Aorta (tissue), 5 donors: ENCODE results near the gene GRIK2. TPM values are rescaled to one million over a fixed set of nuclear protein-coding genes. Genes with fewer than 3 reads are reported as not detected.

Experiments used
- ATAC-seq: fragments of 200-7000 bp; cut with Tn5 transposase; one replicate; pipeline ENCODE4 v1.9.1; 2022; ENCODE audit warnings: moderate library complexity; ENCODE audit not compliant: low FRiP score
- DNase-seq, 2 donors: peaks; one replicate each; pipeline ENCODE4 v3.0.0-alpha.2; 2020
- H3K27ac ChIP-seq, 2 donors: one replicate each; pipeline ENCODE4 v1.5.1; 2013; ENCODE audit warnings: low read length in 2 of 2, mild to moderate bottlenecking in 2 of 2, moderate library complexity in 2 of 2, control low read depth in 1 of 2, inconsistent platforms in 1 of 2, low read depth in 1 of 2
- H3K27me3 ChIP-seq, 2 donors: one replicate each; pipeline ENCODE4 v1.6.1; 2013; ENCODE audit warnings: control low read depth in 1 of 2, low read length in 1 of 2, mild to moderate bottlenecking in 1 of 2, moderate library complexity in 1 of 2; ENCODE audit not compliant: insufficient read depth in 2 of 2, control insufficient read depth in 1 of 2
- H3K36me3 ChIP-seq, 2 donors: one replicate each; pipeline ENCODE4 v1.6.1; 2013; ENCODE audit warnings: control low read depth in 1 of 2, low read length in 1 of 2, mild to moderate bottlenecking in 1 of 2; ENCODE audit not compliant: insufficient read depth in 2 of 2, control insufficient read depth in 1 of 2
- H3K4me1 ChIP-seq, 2 donors: one replicate each; pipeline ENCODE4 v1.6.1; 2013; ENCODE audit warnings: low read length in 2 of 2, control low read depth in 1 of 2, mild to moderate bottlenecking in 1 of 2, moderate library complexity in 1 of 2; ENCODE audit not compliant: insufficient read depth in 2 of 2, control insufficient read depth in 1 of 2
- H3K4me3 ChIP-seq, 2 donors: one replicate each; pipeline ENCODE4 v1.5.1; 2013; ENCODE audit warnings: low read length in 2 of 2, control low read depth in 1 of 2, mild to moderate bottlenecking in 1 of 2
- H3K9me3 ChIP-seq: one replicate; pipeline ENCODE4 v1.6.1; 2013; ENCODE audit warnings: mild to moderate bottlenecking, low read length; ENCODE audit not compliant: control insufficient read depth
- WGBS, 2 donors: extraction: QIAGEN DNeasy Blood & Tissue Kit; methylation state at CpG; one replicate each; pipeline ENCODE4 v1.1.7; 2013; 5-methylcytosine and 5-hydroxymethylcytosine counted together
- intact Hi-C, 2 donors: fragments of 100-400 bp; cut with DNase I; formaldehyde crosslinking; loops; one replicate each; pipeline versions ENCODE4 v1.14.2 to v1.15.0; 2022
- polyA plus RNA-seq, 2 donors: library from polyadenylated mRNA; stranded (reverse); fragments of 200-250 nt; gene quantifications; one replicate each; pipeline ENCODE4 v1.2.3, GENCODE V29; 2013
- total RNA-seq, 2 donors: library from RNA; stranded (reverse); fragmentation: NEBNext Ultra II Directional; extraction: Animal tissue kit (Norgen Biotek cat#: 25700); gene quantifications; one replicate each; pipeline ENCODE4 v1.2.1, GENCODE V29; 2021
- donor health status: healthy with polysubstance abuse.
- donor health status: Bipolar disorder and iron deficiency.
- donor health status: DM: no; HTN: no; CAD: no.
- donor health status: DM: no; HTN: no; CAD: no.
- donor health status: DM: yes; HTN: yes; CAD: no.

GRIK2 gene
- total and polyA plus RNA-seq, 4 donors: 0.82 to 3.0 (median 2.3) TPM; not detected in 1

- H3K27ac ChIP-seq: no peak overlapping the region
- no peak for ATAC-seq
These were observed 376.6 kb downstream of the GRIK2 start for GRCh38 chr6:101770116-101770515.

GRCh38 chr6:101776919-101777350 is 383.4 kb downstream of the GRIK2 start:
- Histone ChIP-seq H3K27ac (no peak overlapping the region), H3K4me1 (no peaks in the 10 kb centered on the region), H3K4me3 (no peak overlapping the region), H3K9me3 (no peaks in the 10 kb centered on the region), H3K36me3 (no peaks in the 10 kb centered on the region), H3K27me3 (no peaks in the 10 kb centered on the region)
- no peak for ATAC-seq
- WGBS, 2 donors: 94 to 95% methylated on average over 7 of the region's 7 CpGs
- no peak for DNase-seq
- intact Hi-C loops: no loop called here

More at GRCh38 chr6:101770116-101770515, 376.6 kb downstream of the GRIK2 start:
- DNase-seq: no peak
- H3K36me3 ChIP-seq: no peaks in the 10 kb centered on the region
- intact Hi-C loops: no loop called here
- no peak overlapping the region for H3K4me3 ChIP-seq
- no peaks in the 10 kb centered on the region for H3K4me1 ChIP-seq
- H3K9me3 ChIP-seq: no peaks in the 10 kb centered on the region
- no peaks in the 10 kb centered on the region for H3K27me3 ChIP-seq
- WGBS, 2 donors: 67 to 68% methylated on average over 3 of the region's 3 CpGs

- 5 to 7% methylated on average over 2 of the region's 2 CpGs for WGBS, 2 donors
- intact Hi-C loops: no loop called here
- H3K36me3 ChIP-seq: no peaks in the 10 kb centered on the region
- H3K9me3 ChIP-seq: no peaks in the 10 kb centered on the region
- H3K4me3 ChIP-seq: no peak overlapping the region
- H3K27ac ChIP-seq: no peak overlapping the region
- no peaks in the 10 kb centered on the region for H3K27me3 ChIP-seq
- no peak for DNase-seq
- no peaks in the 10 kb centered on the region for H3K4me1 ChIP-seq
- no peak for ATAC-seq
These were observed 384.1 kb downstream of the GRIK2 start for GRCh38 chr6:101777646-101778045.

GRCh38 chr6:101779051-101779844 is 385.7 kb downstream of the GRIK2 start:
- no peaks in the 10 kb centered on the region for H3K36me3 ChIP-seq
- H3K4me1 ChIP-seq: no peaks in the 10 kb centered on the region
- H3K27me3 ChIP-seq: no peaks in the 10 kb centered on the region
- DNase-seq (no peak), ATAC-seq (no peak)
- no peak overlapping the region for H3K27ac ChIP-seq
- 51 to 59% methylated on average over 1 of the region's 1 CpG for WGBS, 2 donors
- intact Hi-C loops: no loop called here
- no peak overlapping the region for H3K4me3 ChIP-seq
- H3K9me3 ChIP-seq: peaks cover 2% of the 10 kb centered on the region

- H3K4me1 ChIP-seq: no peaks in the 10 kb centered on the region
- 85 to 96% methylated on average over 1 of the region's 1 CpG for WGBS, 2 donors
- H3K27me3 ChIP-seq: no peaks in the 10 kb centered on the region
- no peak overlapping the region for H3K27ac ChIP-seq
- no peak for ATAC-seq
- H3K36me3 ChIP-seq: no peaks in the 10 kb centered on the region
- peaks cover 2% of the 10 kb centered on the region for H3K9me3 ChIP-seq
- no peak for DNase-seq
- intact Hi-C loops: no loop called here
- H3K4me3 ChIP-seq: no peak overlapping the region
These were observed 389.8 kb downstream of the GRIK2 start for GRCh38 chr6:101783287-101783686.

GRCh38 chr6:101784094-101784493 is 390.6 kb downstream of the GRIK2 start:
- Histone ChIP-seq H3K4me3 (no peak overlapping the region), H3K27ac (no peak overlapping the region), H3K9me3 (peaks cover 2% of the 10 kb centered on the region), H3K4me1 (no peaks in the 10 kb centered on the region), H3K27me3 (no peaks in the 10 kb centered on the region), H3K36me3 (no peaks in the 10 kb centered on the region)
- WGBS, 2 donors: 75 to 91% methylated on average over 2 of the region's 2 CpGs
- intact Hi-C loops: no loop called here
- DNase-seq (no peak), ATAC-seq (no peak)

- no peak for ATAC-seq
These were observed 406.0 kb downstream of the GRIK2 start for GRCh38 chr6:101799531-101799930.

GRCh38 chr6:101800598-101800997 is 407.1 kb downstream of the GRIK2 start:
- H3K36me3 ChIP-seq: no peaks in the 10 kb centered on the region
- no peaks in the 10 kb centered on the region for H3K27me3 ChIP-seq
- DNase-seq (no peak), ATAC-seq (no peak)
- H3K27ac ChIP-seq: no peak overlapping the region
- intact Hi-C loops: no loop called here
- H3K4me1 ChIP-seq: no peaks in the 10 kb centered on the region
- WGBS, 2 donors: 81 to 85% methylated on average over 3 of the region's 3 CpGs
- no peak overlapping the region for H3K4me3 ChIP-seq
- H3K9me3 ChIP-seq: no peaks in the 10 kb centered on the region

More at GRCh38 chr6:101799531-101799930, 406.0 kb downstream of the GRIK2 start:
- Histone ChIP-seq H3K27me3 (no peaks in the 10 kb centered on the region), H3K27ac (no peak overlapping the region), H3K9me3 (no peaks in the 10 kb centered on the region), H3K36me3 (no peaks in the 10 kb centered on the region), H3K4me1 (no peaks in the 10 kb centered on the region), H3K4me3 (no peak overlapping the region)
- 91 to 94% methylated on average over 5 of the region's 5 CpGs for WGBS, 2 donors
- intact Hi-C loops: no loop called here
- no peak for DNase-seq

GRCh38 chr6:101803136-101803535 is 409.6 kb downstream of the GRIK2 start:
- Histone ChIP-seq H3K4me3 (no peak overlapping the region), H3K27me3 (no peaks in the 10 kb centered on the region), H3K36me3 (no peaks in the 10 kb centered on the region), H3K9me3 (no peaks in the 10 kb centered on the region), H3K27ac (no peak overlapping the region), H3K4me1 (peaks cover 0 to 2% of the 10 kb centered on the region in 2 donors)
- intact Hi-C loops: no loop called here
- DNase-seq (no peak), ATAC-seq (no peak)
- WGBS, 2 donors: 18 to 82% methylated on average over 1 of the region's 1 CpG
